Measurements from ENCODE around the gene RPS6KA3.
A peak's percentile ranks its signal among the peaks of the same experiment; 100 is the strongest.

Gene RPS6KA3

GRCh38 chrX:20228245-20228644 is 38.5 kb downstream of the RPS6KA3 start:
- TF ChIP-seq CTCF (conservative IDR thresholded peaks at IDR 0.05; ENCODE audit: control insufficient read depth, insufficient read depth, low read depth, low read length), result no peak
- no peak for DNase-seq (ENCODE audit: low read depth)
- H3K4me3 ChIP-seq (ENCODE audit: control insufficient read depth, low read depth, low read length), result no peak overlapping the region

DNA sequence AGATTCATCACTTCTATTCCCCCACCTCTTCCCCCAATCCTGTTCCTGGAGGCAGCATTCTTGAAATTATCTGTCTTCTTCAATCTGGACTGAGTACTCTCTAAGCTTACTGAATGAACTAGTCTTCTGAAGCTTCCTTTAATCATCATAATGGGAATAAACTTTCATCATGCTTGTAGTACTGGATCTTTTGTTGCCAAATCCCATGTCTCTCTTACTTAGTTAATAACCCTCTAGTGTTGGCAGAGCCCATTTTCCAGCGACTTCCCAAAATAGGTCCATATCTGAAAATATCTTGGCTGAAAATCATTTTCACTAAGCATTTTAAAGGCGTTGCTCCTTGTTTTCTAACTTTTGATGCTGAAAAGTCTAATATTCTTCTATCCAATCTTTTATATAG is 39.6 kb downstream of the RPS6KA3 start:
- H3K4me3 ChIP-seq (ENCODE audit: control insufficient read depth, low read depth, low read length), result no peak overlapping the region
- DNase-seq (ENCODE audit: low read depth), result no peak
- no peak for TF ChIP-seq CTCF (conservative IDR thresholded peaks at IDR 0.05; ENCODE audit: control insufficient read depth, insufficient read depth, low read depth, low read length)

- TF ChIP-seq CTCF (conservative IDR thresholded peaks at IDR 0.05; ENCODE audit: control insufficient read depth, insufficient read depth, low read depth, low read length), result no peak
These were observed 41.2 kb downstream of the RPS6KA3 start for GRCh38 chrX:20225488-20225833.

DNA sequence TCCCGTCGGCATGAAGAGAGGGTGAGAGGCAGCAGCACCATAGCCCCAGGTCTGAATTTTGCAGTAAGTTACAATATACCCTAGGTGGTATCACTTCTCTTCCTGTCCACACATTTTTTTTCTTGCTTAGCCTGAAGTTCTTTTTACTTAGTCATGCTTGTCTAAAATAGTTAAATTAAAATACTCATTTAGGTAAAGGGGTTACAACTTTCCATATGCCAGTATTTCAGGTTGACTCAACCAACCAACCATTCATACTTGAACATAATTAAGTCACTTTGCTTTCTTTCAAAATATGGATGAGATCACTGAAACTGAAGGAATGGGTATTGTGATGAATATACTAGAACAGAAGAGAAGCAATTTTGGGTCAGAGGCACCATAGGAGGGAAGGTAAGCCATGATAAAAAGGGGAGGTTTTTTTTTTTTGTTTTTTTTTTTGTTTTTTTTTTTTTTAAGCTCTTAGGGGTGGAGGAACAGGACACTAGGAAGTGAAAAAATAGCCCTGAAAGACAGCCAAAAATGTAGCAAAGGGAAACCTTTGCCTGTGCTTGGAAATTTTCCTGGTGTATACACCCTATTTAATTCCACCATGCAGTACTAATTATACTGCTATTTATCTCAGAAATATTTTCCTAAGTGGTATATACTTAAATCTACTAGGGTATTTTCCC is 41.8 kb downstream of the RPS6KA3 start:
- TF ChIP-seq CTCF (conservative IDR thresholded peaks at IDR 0.05; ENCODE audit: control insufficient read depth, insufficient read depth, low read depth, low read length), result no peak
- peak; percentile 56 for DNase-seq (ENCODE audit: low read depth)
- H3K4me3 ChIP-seq (ENCODE audit: control insufficient read depth, low read depth, low read length), result no peak overlapping the region

More at GRCh38 chrX:20225488-20225833, 41.2 kb downstream of the RPS6KA3 start:
- DNase-seq (ENCODE audit: low read depth), result no peak
- H3K4me3 ChIP-seq (ENCODE audit: control insufficient read depth, low read depth, low read length), result no peak overlapping the region

GRCh38 chrX:20221902-20222301 is 44.8 kb downstream of the RPS6KA3 start:
- TF ChIP-seq CTCF (conservative IDR thresholded peaks at IDR 0.05; ENCODE audit: control insufficient read depth, insufficient read depth, low read depth, low read length), result no peak
- no peak overlapping the region for H3K4me3 ChIP-seq (ENCODE audit: control insufficient read depth, low read depth, low read length)
- DNase-seq (ENCODE audit: low read depth), result peak; percentile 35

DNA sequence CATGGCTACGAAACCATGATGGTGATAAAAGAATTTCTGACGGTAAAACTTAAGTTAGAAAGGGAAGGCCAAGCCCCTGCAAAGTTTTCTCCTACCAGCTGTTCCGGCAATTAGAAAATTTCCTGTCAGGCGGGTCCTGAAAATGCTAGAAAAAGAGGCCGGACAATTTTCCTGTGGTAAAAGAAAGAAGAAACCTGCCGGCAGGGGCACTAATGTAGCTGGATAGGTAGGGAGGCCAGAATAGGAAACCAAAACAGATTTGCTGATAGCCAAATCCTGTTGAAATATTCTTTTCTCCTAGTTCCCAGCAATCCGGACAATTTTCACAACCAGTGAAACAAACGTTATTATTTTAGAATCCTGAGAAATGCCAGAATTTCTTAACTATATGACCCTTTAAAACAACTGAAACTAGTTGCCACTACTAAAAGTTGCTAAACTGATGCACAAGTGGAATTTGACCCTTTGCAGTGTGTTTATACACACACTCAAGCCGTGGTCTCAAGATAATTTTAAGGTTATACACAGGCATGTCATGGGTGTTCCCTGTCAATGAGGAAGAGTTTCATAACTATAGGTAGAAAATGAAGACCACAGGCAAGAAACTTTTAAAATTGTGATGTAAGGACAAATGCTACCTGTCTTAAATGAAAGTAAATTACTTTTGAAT is 47.7 kb downstream of the RPS6KA3 start:
- no peak for TF ChIP-seq CTCF (conservative IDR thresholded peaks at IDR 0.05; ENCODE audit: control insufficient read depth, insufficient read depth, low read depth, low read length)
- DNase-seq (ENCODE audit: low read depth), result no peak
- H3K4me3 ChIP-seq (ENCODE audit: control insufficient read depth, low read depth, low read length), result no peak overlapping the region

Data from fibroblast of mammary gland (primary cell).